A549 (cell line): ENCODE data around the gene TNS1.
"Not testable (repeated sequence)": the region's sequence is repeated elsewhere in the genome, so short reads cannot be mapped to it uniquely, and the experiment has no call there.

Source experiments
- CHD2 ChIP-seq: fragments of 150-350 bp; IDR thresholded peaks from 2 replicates; pipeline ENCODE4 v1.6.1; 2014; ENCODE audit warnings: low read length; ENCODE audit not compliant: partially characterized antibody
- EP300 ChIP-seq, 2 experiments: fragments of >200 bp; sonication (Bioruptor Twin); formaldehyde crosslinking; IDR thresholded peaks; 2 replicates in 1 of 2; 3 replicates in 1 of 2; pipeline ENCODE4 v1.6.1; 2016 to 2017
- KDM1A ChIP-seq: fragments of 200-600 bp; sonication (generic); IDR thresholded peaks from 2 replicates; pipeline ENCODE4 v1.6.1; 2016; ENCODE audit warnings: low read depth, mild to moderate bottlenecking
- POLR2A ChIP-seq: IDR thresholded peaks from 2 replicates; pipeline ENCODE4 v1.6.1; 2012; ENCODE audit warnings: mild to moderate bottlenecking, low read length
- TF ChIP-seq, protein P1 (sequence below): fragments of >200 bp; sonication (Bioruptor Twin); formaldehyde crosslinking; IDR thresholded peaks from 3 replicates; pipeline ENCODE4 v1.5.1; 2016
- TF ChIP-seq, protein P2 (sequence below): IDR thresholded peaks from 2 replicates; pipeline ENCODE4 v1.6.1; 2012

DNA sequence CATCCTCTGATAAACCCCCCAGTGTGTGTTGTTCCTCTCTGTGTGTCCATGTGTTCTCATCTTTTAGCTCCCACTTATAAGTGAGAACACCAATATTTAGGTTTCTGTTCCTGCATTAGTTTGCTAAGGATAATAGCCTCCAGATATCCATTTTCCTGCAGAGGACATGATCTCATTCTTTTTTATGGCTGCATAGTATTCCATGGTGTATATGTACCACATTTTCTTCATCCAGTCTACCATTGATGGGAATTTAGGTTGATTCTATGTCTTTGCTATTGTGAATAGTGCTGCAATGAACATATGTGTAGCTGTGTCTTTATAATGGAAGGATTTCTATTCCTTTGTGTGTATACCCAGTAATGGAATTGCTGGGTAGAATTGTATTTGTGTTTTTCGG lies 41.8 kb upstream of the TNS1 start:
- TF ChIP-seq CHD2; POLR2A; EP300 (IDR thresholded peaks at IDR 0.05); KDM1A: not testable (repeated sequence)
- TF ChIP-seq, protein P1, sequence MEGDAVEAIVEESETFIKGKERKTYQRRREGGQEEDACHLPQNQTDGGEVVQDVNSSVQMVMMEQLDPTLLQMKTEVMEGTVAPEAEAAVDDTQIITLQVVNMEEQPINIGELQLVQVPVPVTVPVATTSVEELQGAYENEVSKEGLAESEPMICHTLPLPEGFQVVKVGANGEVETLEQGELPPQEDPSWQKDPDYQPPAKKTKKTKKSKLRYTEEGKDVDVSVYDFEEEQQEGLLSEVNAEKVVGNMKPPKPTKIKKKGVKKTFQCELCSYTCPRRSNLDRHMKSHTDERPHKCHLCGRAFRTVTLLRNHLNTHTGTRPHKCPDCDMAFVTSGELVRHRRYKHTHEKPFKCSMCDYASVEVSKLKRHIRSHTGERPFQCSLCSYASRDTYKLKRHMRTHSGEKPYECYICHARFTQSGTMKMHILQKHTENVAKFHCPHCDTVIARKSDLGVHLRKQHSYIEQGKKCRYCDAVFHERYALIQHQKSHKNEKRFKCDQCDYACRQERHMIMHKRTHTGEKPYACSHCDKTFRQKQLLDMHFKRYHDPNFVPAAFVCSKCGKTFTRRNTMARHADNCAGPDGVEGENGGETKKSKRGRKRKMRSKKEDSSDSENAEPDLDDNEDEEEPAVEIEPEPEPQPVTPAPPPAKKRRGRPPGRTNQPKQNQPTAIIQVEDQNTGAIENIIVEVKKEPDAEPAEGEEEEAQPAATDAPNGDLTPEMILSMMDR, result not testable (repeated sequence)
- TF ChIP-seq, protein P2, sequence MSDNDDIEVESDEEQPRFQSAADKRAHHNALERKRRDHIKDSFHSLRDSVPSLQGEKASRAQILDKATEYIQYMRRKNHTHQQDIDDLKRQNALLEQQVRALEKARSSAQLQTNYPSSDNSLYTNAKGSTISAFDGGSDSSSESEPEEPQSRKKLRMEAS, result not testable (repeated sequence)
